Measurements from ENCODE around the gene LRP8. TPM values are rescaled to one million over a fixed set of nuclear protein-coding genes. Genes with fewer than 3 reads are reported as not detected.

Gene LRP8
- total and polyA plus RNA-seq, 9 of the 15 experiments (the other 6 are each of a cell fraction or from before 2014, with no cell fraction given) = 7.1 to 56.1 (median 31.3) TPM

GRCh38 chr1:53371121-53371666 lies 43.3 kb upstream of the LRP8 start (continued):
- TF ChIP-seq ARID4B (CRISPR knock-in tag; IDR thresholded peaks at IDR 0.05) (no peak), SMARCA4 (IDR thresholded peaks at IDR 0.05) (no peak), E2F8 (IDR thresholded peaks at IDR 0.05; ENCODE audit: low read depth, partially characterized antibody) (no peak), POLR2A (conservative IDR thresholded peaks at IDR 0.05) (no peak), ZBTB9 (CRISPR knock-in tag; IDR thresholded peaks at IDR 0.05) (no peak), ZNF197 (CRISPR knock-in tag; IDR thresholded peaks at IDR 0.05; ENCODE audit: low read depth) (no peak), ZNF253 (CRISPR knock-in tag; conservative IDR thresholded peaks at IDR 0.05) (no peak), SIRT6 (IDR thresholded peaks at IDR 0.05; ENCODE audit: low read depth, low read length) (no peak)

Measured in K562 (cell line).